ENCODE data around the gene L3MBTL3.

The L3MBTL3 gene

GRCh38 chr6:130187335-130188206 lies 169.2 kb downstream of the L3MBTL3 start:
- DNase-seq, result no peak

GRCh38 chr6:130188207-130188899 lies 170.0 kb downstream of the L3MBTL3 start:
- DNase-seq, result no peak

- no peak for DNase-seq
Measured at GRCh38 chr6:130189531-130190397, 171.4 kb downstream of the L3MBTL3 start.
